PC-3 (cell line): ENCODE measurements around the gene CAMTA1.
A peak's percentile ranks its signal among the peaks of the same experiment; 100 is the strongest.

ENCODE experiments used
- CTCF ChIP-seq: fragments of 300-600 bp; sonication (generic); conservative IDR thresholded peaks from 2 replicates; pipeline ENCODE4 v1.5.1; 2017; ENCODE audit warnings: antibody characterized with exemption, low read depth, mild to moderate bottlenecking, low read length
- EZH2 ChIP-seq: fragments of 300-600 bp; sonication (generic); IDR thresholded peaks from one replicate; pipeline ENCODE4 v1.6.1; 2017; ENCODE audit warnings: antibody characterized with exemption, mild to moderate bottlenecking, low read length; ENCODE audit not compliant: unreplicated experiment
- EZH2phosphoT487 ChIP-seq: fragments of 300-600 bp; sonication (generic); IDR thresholded peaks from 2 replicates; pipeline ENCODE4 v1.6.1; 2018; ENCODE audit warnings: mild to moderate bottlenecking, antibody characterized with exemption, low read length, borderline replicate concordance

- TF ChIP-seq CTCF (0 out of 2 replicates have a peak, but pooled peaks have one; percentile 23), EZH2 (no peak), EZH2phosphoT487 (no peak)
Measured at GRCh38 chr1:6783221-6783620, 2.0 kb upstream of the CAMTA1 start.
